ENCODE results near the gene ATOSA.

- TF ChIP-seq ZBTB21 (CRISPR knock-in tag; IDR thresholded peaks at IDR 0.05; ENCODE audit: borderline replicate concordance) (no peak), ZNF317 (CRISPR knock-in tag; IDR thresholded peaks at IDR 0.05; ENCODE audit: borderline replicate concordance, low read depth) (no peak), SP1 (CRISPR knock-in tag; conservative IDR thresholded peaks at IDR 0.05) (no peak), AR (CRISPR knock-in tag; IDR thresholded peaks at IDR 0.05) (no peak), ESRRA (CRISPR knock-in tag; IDR thresholded peaks at IDR 0.05; ENCODE audit: borderline replicate concordance) (no peak), RELA (CRISPR knock-in tag; IDR thresholded peaks at IDR 0.05; ENCODE audit: borderline replicate concordance) (no peak), CTCF (IDR thresholded peaks at IDR 0.05) (no peak), ZNF396 (CRISPR knock-in tag; IDR thresholded peaks at IDR 0.05; ENCODE audit: borderline replicate concordance) (no peak), CREB1 (CRISPR knock-in tag; IDR thresholded peaks at IDR 0.05) (no peak), ZNF263 (CRISPR knock-in tag; IDR thresholded peaks at IDR 0.05; ENCODE audit: low read depth) (no peak), JAZF1 (CRISPR knock-in tag; IDR thresholded peaks at IDR 0.05) (no peak)
- TF ChIP-seq, protein P1, sequence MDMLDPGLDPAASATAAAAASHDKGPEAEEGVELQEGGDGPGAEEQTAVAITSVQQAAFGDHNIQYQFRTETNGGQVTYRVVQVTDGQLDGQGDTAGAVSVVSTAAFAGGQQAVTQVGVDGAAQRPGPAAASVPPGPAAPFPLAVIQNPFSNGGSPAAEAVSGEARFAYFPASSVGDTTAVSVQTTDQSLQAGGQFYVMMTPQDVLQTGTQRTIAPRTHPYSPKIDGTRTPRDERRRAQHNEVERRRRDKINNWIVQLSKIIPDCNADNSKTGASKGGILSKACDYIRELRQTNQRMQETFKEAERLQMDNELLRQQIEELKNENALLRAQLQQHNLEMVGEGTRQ (CRISPR knock-in tag; IDR thresholded peaks at IDR 0.05), result no peak
- TF ChIP-seq, protein P2, sequence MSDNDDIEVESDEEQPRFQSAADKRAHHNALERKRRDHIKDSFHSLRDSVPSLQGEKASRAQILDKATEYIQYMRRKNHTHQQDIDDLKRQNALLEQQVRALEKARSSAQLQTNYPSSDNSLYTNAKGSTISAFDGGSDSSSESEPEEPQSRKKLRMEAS (CRISPR knock-in tag; IDR thresholded peaks at IDR 0.05), result no peak
- TF ChIP-seq, protein P3, sequence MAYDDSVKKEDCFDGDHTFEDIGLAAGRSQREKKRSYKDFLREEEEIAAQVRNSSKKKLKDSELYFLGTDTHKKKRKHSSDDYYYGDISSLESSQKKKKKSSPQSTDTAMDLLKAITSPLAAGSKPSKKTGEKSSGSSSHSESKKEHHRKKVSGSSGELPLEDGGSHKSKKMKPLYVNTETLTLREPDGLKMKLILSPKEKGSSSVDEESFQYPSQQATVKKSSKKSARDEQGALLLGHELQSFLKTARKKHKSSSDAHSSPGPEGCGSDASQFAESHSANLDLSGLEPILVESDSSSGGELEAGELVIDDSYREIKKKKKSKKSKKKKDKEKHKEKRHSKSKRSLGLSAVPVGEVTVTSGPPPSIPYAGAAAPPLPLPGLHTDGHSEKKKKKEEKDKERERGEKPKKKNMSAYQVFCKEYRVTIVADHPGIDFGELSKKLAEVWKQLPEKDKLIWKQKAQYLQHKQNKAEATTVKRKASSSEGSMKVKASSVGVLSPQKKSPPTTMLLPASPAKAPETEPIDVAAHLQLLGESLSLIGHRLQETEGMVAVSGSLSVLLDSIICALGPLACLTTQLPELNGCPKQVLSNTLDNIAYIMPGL (CRISPR knock-in tag; IDR thresholded peaks at IDR 0.05), result no peak
These were observed 31.7 kb upstream of the ATOSA start for GRCh38 chr15:52710708-52711389.
